ENCODE measurements around the gene STIMATE. TPM values are rescaled to one million over a fixed set of nuclear protein-coding genes. Genes with fewer than 3 reads are reported as not detected.

Gene STIMATE
- total RNA-seq, 2 donors from 2014 or later, result 20.3 to 23.7 TPM

DNA sequence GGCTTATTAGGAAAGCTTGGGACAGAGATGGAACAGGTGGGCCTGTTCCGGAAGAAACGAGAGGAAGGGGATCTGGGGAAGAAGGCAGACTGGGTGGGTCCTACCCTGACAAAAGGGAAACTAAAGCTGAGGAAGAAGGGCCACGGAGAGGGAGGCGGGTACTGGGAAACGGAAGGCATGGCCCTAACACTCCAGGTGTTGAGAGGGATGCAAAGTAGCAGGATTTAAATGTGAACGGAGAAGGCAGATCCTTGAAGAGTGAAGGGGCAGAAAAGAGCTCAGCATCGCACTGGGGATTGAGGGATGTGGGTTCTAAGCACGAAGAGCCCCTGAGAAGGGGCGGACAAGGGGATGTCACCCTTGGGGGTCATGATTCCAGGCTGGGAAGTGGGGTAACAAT is 735 bp downstream of the STIMATE start:
- Mint-ChIP-seq H3K4me3 (peak overlapping the region; percentile 80), H3K36me3 (ENCODE audit: low read depth) (peaks cover 3% of the 10 kb centered on the region), H3K9me3 (no peaks in the 10 kb centered on the region), H3K4me1 (peaks cover 17% of the 10 kb centered on the region), H3K27me3 (ENCODE audit: insufficient read depth) (no peaks in the 10 kb centered on the region), H3K27ac (peak overlapping the region; percentile 53)
- Histone ChIP-seq H3K9me3 (ENCODE audit: control insufficient read depth, low read length) (no peaks in the 10 kb centered on the region), H3K9ac (ENCODE audit: extremely low read depth, low read length, poor library complexity, severe bottlenecking) (peak overlapping the region; percentile 21), H3K27me3 (ENCODE audit: control insufficient read depth, insufficient read depth, low read length, poor library complexity, severe bottlenecking) (no peaks in the 10 kb centered on the region), H3K4me1 (ENCODE audit: control insufficient read depth, insufficient read depth, low read length) (no peaks in the 10 kb centered on the region), H3K27ac (ENCODE audit: low read depth, low read length) (no peak overlapping the region), H3K4me3 (ENCODE audit: low read length) (peak overlapping the region; percentile 90), H3K36me3 (ENCODE audit: control insufficient read depth, insufficient read depth, low read length) (peaks cover 12% of the 10 kb centered on the region)
- DNase-seq, result peak; percentile 71
- 4 to 13% methylated on average over 7 to 9 of the region's 9 CpGs for WGBS, 2 experiments (ENCODE audit: insufficient coverage in 1 of 2, insufficient read length in 1 of 2)
- TF ChIP-seq CTCF (conservative IDR thresholded peaks at IDR 0.05), result no peak

DNA sequence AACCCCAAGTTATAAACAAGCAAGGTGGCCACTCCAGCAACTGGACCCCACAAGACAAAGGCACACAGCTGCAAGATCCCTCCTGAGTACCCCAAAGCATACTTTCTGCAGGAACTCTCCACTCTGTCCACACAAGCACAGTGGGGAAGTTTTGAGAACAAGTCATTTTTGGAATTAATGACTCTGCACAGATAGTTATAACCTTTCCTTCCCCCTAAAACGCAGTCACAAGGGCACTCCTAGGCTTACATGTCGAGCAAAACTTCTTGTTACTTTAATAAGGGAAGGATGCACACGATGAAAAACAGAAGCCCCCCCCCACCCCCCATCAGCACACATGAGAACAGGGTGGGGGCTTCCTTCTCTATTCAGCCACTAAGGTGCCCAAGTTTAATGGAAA is 1.2 kb downstream of the STIMATE start:
- no peaks in the 10 kb centered on the region for H3K9me3 ChIP-seq (ENCODE audit: control insufficient read depth, low read length)
- no peaks in the 10 kb centered on the region for H3K4me1 ChIP-seq (ENCODE audit: control insufficient read depth, insufficient read depth, low read length)
- H3K27me3 ChIP-seq (ENCODE audit: control insufficient read depth, insufficient read depth, low read length, poor library complexity, severe bottlenecking), result no peaks in the 10 kb centered on the region
- Mint-ChIP-seq H3K9me3 (no peaks in the 10 kb centered on the region), H3K4me1 (peaks cover 22% of the 10 kb centered on the region), H3K36me3 (ENCODE audit: low read depth) (peaks cover 3% of the 10 kb centered on the region), H3K27me3 (ENCODE audit: insufficient read depth) (no peaks in the 10 kb centered on the region), H3K27ac (no peak overlapping the region), H3K4me3 (peak overlapping the region; percentile 80)
- 66% methylated on average over 3 of the region's 3 CpGs; no CpG with 5 or more reads in 1 of the 2 experiments for WGBS, 2 experiments (ENCODE audit: insufficient coverage in 1 of 2, insufficient read length in 1 of 2)
- H3K27ac ChIP-seq (ENCODE audit: low read depth, low read length), result no peak overlapping the region
- H3K9ac ChIP-seq (ENCODE audit: extremely low read depth, low read length, poor library complexity, severe bottlenecking), result peak overlapping the region; percentile 21
- TF ChIP-seq CTCF (conservative IDR thresholded peaks at IDR 0.05), result no peak
- H3K4me3 ChIP-seq (ENCODE audit: low read length), result peak overlapping the region; percentile 90
- no peak for DNase-seq
- peaks cover 12% of the 10 kb centered on the region for H3K36me3 ChIP-seq (ENCODE audit: control insufficient read depth, insufficient read depth, low read length)

DNA sequence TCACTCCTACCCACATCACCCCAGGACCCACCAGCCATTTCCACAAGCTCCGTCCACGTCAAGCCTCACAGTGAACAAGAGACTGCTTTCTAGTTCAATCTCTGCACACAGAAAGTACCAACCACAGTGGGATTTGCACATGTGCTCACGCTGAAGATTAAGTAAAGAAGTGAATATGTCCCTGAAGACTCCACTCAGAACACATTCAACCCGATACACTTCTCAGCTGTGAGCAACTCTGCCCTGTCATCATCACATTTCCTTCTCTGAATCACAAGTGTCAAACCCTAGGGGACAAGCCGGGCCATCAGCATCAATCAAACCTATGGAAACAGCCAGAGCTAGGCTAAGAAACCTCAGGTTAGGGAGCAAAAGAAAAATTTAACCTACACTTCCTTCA is 1.9 kb downstream of the STIMATE start:
- no peaks in the 10 kb centered on the region for H3K27me3 Mint-ChIP-seq (ENCODE audit: insufficient read depth)
- no peaks in the 10 kb centered on the region for H3K9me3 Mint-ChIP-seq
- no peak for TF ChIP-seq CTCF (conservative IDR thresholded peaks at IDR 0.05)
- H3K4me1 Mint-ChIP-seq, result peaks cover 22% of the 10 kb centered on the region
- Histone ChIP-seq H3K36me3 (ENCODE audit: control insufficient read depth, insufficient read depth, low read length) (peaks cover 12% of the 10 kb centered on the region), H3K9ac (ENCODE audit: extremely low read depth, low read length, poor library complexity, severe bottlenecking) (no peak overlapping the region), H3K27ac (ENCODE audit: low read depth, low read length) (no peak overlapping the region), H3K27me3 (ENCODE audit: control insufficient read depth, insufficient read depth, low read length, poor library complexity, severe bottlenecking) (no peaks in the 10 kb centered on the region), H3K4me1 (ENCODE audit: control insufficient read depth, insufficient read depth, low read length) (no peaks in the 10 kb centered on the region), H3K4me3 (ENCODE audit: low read length) (peak overlapping the region; percentile 90), H3K9me3 (ENCODE audit: control insufficient read depth, low read length) (no peaks in the 10 kb centered on the region)
- H3K4me3 Mint-ChIP-seq, result peak overlapping the region; percentile 80
- peaks cover 3% of the 10 kb centered on the region for H3K36me3 Mint-ChIP-seq (ENCODE audit: low read depth)
- WGBS, 2 experiments (ENCODE audit: insufficient coverage in 1 of 2, insufficient read length in 1 of 2), result 62 to 73% methylated on average over 3 to 5 of the region's 5 CpGs
- H3K27ac Mint-ChIP-seq, result no peak overlapping the region
- DNase-seq, result no peak
